Measurements from ENCODE around the gene TNRC6B.

Gene TNRC6B

DNA sequence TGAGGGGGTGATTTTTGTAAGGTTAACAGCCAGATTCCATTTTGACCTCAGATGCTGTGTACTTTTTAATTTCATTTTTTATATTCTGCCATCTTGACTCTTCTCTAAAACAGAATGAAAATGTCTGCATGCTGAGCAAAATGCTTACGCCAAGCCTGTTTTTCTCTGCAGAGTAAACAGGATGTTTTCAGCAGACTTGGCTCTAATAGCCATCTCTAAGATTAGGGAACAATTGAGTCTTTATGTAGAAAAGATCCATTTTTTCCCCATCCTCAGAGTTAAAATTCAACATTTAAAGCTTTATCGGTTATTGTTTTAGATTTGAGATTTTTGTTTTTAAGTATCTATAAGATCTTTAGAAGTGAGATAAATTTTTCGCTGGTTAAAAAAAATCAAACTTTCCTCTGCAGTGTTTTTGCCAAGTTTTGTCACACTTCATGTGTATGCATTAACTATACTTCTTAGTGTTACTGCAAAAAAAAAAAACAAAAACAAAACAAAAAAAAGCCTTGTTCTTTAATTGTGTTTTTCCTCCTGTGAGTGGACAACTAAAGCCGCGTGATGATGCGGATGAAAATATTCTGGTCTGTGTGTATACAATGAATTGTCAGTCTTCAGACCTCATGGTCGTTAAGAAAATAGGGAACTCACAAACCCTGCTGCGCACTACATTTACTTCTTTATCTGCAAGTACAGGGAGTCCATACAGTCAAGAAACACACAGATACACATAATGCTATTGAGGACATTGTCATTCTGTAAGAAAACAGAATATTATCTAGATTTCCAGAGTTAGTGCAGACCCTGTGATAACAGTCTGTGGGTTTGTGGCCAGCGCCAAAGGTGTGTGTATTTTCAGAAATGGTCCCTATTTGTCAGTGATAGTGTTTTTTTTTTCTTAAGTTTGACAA is 151.1 kb downstream of the TNRC6B start:
- DNase-seq, result no peak

DNA sequence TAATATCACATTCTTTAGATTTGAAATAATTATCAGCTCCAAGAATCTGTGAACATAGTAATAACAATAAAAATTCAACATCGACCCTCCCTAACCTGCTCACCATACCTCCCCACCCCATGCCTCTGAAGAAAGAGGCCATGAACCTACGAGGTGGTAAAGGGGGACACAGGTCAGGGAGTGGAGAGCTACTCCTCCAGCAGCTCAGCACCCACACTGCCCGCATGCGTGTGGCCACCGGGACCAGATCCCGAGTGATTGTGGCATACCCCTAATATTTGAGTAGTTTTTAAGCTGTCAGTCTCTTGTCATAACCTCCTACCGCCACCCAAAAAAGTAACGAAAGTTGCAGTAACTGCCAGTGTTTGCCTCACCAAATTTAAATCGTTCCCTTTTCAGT is 151.7 kb downstream of the TNRC6B start:
- DNase-seq, result no peak

DNA sequence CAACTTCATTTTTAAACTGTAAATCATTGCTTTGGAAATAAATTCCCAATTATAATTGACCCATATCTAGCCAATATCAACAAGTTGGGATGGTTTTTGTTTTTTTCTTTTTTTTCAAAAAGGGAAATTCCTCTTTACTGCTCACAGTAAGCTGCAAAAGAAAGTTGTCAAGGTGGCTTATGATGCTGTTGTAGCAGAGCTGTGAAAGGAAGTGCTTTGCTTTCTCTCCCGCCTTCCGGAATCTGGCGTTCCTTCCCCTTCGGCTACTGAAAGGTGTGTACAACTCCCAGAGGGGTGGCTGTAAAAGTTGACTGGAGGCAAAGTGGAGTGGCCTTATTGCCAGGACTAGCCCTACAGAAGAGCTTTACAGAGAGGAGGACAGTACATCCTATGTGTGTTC is 152.4 kb downstream of the TNRC6B start:
- no peak for DNase-seq

DNA sequence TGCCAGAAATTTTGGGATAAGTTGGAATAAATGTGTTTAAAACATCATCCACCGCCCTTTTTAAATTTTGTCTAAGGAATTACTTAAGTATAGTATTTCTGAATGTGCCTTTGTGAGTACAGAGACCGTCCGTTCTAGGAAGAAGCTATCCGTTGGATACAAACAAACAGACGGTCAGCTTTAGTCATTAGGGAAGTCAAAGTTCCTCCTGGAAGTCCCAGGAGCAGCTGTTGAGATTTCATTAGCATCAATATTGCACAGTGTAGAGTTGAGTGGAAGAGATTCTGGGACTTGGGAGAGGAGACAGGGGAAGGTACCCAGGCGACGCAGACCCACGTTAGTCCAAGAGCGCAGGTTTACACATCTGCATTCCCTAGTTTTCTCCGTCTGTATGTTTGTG is 152.9 kb downstream of the TNRC6B start:
- no peak for DNase-seq

DNA sequence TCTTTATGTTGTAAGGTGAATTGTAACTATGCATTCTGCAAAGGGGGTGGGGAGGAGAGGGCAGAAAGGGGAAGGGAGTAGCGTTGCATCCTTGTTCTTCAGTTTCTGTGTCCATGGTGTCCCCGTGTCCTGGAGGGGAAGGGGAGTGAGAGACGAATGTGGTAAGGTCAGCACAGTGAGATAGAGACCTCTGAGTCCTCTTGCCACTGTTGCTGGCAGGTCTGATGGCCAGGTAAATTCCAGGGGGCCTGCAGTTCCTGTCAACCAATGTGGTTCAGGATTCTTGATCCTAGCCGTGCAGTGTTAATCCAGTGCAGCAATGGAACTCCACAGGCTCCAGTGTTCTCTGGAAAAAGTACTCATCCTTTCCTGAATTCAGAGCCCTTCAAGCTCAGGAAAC is 154.0 kb downstream of the TNRC6B start:
- no peak for DNase-seq

DNA sequence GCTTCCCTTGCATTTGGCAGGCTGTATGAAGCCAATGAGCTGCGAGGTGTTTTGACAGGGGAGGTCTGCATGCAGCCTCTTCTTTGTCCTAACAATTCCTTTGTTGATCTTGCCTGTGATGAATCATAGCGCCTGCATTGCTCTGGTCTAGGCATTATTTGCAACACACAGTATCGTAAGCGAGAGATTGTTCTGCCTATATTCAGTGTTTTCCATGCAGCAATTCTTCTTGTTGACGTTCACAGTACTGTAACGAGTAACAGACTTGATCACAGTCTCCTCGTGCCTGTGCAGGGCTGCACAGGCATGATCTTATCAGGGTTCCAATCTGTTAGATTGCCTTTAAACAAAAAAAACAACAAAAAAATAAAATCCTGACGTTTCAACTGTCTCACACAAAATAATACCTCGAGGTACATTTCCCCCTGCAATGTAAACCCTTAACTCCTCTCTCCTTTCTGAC is 154.6 kb downstream of the TNRC6B start:
- no peak for DNase-seq

DNA sequence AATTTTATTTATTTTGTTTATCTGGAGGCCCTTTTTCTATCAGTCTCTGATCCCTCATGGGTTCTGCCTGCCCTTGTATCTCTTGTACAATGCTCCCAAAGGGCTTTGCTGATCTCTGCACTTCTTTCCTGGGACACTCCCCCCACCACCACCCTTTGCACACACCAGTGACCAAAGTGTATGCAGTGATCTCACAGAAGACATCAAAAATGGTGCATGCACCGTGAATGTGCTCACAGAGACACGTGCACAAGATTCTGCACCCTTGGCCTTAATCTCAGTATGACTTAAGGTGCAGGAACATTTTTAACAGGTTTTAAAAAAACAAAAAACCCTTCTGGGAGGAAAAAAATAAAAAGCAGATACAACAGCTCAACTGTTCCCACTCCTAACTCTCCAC is 156.3 kb downstream of the TNRC6B start:
- no peak for DNase-seq

DNA sequence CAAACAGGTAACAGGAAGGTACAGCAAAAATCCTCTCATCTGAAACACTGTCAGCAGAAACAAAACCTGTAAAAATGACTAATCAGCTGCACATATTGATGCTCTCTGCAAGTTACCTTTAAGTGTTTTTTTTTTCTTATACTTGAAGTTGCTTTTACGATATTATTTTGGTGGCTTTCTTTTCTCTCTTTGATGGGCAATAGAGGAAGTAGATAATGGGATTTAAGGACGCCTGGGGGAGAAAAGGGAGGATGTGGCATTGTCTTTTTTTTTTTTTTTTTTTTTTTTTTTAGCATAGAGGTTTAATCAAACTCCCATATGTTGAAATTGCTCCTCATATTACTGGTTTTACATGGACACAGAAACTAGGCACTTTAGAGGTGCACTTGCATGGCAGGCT is 157.2 kb downstream of the TNRC6B start:
- DNase-seq, result no peak

DNA sequence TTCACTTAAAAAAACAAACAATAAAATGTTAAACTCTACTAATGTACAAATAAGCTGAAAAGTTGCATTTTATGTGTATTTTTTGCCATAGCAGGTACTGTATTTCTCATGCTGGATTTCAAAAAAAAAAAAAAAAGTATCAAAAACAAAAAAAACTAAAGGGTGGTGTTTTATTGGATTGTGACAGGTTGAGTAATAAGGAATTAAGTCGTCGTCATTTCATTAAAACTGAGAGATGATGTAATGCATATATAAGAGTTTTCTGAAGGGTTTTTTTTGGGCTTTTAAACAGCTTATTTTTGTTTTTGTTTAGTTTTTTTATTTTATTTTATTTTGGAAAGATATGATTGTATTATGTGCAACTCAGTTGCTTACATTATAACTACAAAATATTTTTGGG is 157.6 kb downstream of the TNRC6B start:
- DNase-seq, result no peak

DNA sequence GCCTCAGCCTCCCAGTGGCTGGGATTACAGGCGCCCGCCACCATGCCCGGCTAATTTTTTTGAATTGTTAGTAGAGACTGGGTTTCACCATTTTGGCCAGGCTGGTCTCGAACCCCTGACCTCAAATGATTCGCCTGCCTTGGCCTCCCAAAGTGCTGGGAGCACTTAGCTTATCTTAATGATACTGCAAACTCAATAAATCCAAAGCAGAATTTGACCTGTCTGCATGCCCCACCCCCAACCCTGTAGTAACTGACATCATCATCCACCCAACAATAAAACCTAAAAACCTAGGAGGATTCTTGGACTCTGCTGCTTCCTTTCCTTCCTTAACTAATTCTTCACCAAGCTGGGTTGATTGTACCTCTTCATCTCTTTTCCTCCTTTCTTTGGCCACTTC is 162.3 kb downstream of the TNRC6B start:
- DNase-seq, result no peak

DNA sequence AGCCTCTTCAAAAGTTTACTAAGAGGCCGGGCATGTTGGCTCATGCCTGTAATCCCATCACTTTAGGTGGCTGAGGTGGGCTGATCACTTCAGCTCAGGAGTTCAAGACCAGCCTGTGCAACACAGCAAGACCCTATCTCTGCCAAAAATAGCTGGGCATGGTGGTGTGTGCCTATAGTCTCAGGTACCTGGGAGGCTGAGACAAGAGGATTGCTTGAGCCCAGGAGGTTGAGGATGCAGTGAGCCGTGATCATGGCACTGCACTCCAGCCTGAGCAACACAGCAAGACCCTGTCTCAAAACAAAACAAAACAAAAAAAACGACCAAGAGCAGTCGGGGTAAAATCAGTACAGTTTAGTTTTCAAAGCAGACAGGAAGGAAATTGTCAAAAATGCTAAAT is 163.9 kb downstream of the TNRC6B start:
- no peak for DNase-seq

DNA sequence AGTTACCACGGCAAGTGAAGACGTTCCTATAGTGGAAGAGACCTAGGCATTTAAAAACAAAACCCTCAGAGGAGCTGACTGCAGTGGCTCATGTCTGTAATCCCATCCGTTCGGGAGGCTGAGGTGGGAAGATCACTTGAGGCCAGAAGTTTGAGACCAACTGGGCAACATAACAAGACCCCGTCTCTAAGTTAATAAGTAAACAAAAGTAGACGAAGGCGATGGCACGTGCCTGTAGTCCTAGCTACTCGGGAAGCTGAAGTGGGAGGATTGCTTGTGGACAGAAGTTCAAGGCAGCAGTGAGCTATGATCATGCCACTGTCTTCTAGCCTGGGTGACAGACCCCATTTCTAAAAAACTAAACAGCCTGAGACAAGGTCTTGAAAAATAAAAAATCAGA is 164.8 kb downstream of the TNRC6B start:
- no peak for DNase-seq

DNA sequence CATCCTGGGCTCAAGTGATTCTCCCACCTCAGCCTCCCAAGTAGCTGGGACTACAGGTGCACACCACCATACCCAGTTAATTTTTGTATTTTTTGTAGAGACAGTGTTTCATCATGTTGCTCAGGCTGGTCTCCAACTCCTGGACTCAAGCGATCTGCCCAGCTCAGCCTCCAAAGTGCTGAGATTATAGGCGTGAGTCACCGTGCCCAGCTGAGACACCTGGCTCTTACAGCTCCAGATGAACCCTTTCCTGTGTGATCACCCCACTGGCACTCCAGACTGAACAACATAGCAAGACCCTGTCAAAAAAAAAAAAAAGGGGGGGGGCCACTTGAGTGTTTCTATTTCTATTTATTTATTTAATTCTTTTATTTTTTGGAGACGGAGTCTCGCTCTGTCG is 167.5 kb downstream of the TNRC6B start:
- peak; percentile 70 for DNase-seq

DNA sequence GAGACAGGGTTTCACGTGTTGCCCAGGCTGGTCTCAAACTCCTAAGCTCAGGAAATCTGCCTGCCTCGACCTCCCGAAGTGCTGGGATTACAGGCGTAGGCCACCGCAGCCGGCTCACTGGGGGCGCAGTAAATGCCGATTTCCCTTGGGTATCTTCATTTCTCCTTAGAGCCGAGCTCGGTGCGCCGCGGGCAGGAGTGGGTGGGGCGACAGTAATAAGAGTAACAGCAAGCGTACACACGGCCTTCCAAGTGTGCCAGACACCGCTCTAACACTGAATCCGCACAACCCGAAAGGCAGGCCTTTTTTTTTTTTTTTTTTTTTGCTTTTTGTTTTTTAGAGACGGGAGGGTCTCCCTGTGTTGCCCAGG is 168.1 kb downstream of the TNRC6B start:
- peak; percentile 83 for DNase-seq

DNA sequence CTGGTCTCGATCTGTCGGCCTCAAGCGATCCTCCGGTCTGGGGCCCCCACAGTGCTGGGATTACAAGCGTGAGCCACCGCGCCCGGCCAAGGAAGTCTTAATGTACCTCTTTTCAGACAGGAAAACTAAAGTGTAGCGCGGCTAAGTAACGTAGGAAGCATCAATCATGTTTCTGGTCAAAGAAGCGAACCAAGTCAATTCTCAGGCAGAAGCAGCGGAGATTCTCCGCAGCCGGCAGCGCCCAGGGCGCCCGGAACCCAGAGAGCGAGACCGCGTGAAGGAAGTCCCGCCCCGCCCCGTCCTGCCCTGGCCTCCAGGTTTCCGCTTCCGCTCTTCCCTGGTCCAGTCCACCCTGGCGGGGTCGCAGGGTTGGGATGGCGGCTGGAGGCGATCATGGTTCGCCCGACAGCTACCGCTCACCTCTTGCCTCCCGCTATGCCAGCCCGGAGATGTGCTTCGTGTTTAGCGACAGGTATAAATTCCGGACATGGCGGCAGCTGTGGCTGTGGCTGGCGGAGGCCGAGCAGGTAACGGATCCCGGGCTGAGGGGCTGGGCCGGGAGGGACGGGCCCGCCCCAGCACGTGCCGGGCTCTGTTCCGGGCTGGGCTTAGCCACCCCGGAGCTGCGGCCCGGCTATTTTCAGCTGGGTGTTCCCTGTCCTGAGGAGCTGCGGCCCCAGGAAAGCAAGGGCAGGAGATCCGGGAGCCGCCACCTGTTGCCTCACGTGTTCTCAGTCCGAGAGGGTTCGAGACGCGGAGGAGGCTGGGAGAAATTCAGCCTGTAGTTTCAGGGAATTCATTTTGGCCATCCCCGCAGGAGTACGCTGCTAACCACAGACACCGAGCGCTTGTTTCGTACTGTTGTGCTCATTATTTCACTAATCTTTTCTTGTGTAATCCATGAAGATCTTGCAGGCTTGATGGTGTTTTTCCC is 168.7 kb downstream of the TNRC6B start, which contains the start of gene ADSL:
ADSL (plus strand) TSS at position 316 of the 934 bp plus-strand sequence; CDS start at position 375, 59 bp downstream.
- DNase-seq, result peak; percentile 93

DNA sequence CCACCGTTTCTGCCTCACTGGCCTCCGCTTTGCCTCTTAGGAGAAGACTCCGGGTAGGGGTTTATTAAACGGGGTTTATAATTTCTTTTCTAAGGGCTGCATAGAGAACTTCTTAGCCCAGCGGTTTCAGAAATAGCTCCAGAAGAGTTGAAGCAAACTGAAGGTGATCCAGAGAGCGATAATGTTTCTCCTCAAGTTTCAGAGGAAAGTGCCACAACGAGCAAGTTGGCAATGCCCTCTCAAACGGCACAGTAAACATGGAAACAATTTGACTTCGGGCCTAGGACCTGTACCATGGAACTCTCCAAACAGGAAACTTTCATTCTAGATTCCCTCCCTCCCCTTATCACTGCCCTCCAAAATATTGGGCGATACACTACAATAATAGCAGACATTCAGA is 169.6 kb downstream of the TNRC6B start:
- no peak for DNase-seq

DNA sequence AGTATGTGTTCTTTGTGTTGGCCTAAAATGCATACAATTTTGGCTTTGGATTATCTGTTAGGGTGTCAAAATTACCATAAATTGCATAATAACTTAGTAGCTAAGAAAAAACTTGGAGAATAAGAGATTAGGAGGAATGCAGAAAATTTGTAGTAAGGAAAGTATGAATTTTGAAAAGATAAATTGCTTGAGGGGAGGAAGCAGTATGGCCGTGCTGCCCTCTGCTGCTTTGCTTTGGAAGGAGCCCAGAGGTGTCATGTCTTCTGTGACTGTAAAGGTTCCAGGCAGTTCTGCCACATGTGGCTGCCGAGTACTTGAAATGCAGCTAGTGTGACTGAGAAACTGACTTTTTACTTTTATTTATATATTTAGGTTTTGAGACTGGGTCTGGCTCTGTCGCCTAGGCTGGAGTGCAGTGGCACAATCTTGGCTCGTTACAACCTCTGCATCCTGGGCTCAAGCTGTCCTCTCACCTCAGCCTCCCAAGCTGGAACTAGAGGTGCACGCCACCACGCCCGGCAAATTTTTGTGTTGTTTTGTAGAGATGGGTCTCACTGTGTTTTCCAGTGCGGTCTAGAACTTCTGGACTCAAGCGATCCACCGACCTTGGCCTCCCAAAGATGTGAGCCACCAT is 170.4 kb downstream of the TNRC6B start:
- peak; percentile 61 for DNase-seq

DNA sequence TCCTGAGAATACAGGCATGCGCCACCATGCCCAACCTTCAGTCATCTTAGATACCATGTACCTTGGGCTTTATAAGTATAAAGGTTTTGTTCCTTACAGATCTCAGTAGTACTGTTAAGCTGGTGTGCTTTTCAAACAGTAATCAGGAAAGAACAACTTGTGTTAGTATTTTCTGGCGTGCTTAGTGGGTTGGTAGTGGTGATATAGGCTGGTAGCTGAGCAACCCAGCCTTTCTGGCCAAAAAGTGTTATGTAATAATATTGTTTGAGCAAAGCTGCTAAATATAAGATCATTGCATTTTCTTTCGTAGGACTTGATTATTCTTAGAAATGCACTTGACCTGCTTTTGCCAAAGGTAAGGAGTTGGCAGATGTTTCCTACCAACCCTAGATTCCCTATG is 175.0 kb downstream of the TNRC6B start:
- no peak for DNase-seq

DNA sequence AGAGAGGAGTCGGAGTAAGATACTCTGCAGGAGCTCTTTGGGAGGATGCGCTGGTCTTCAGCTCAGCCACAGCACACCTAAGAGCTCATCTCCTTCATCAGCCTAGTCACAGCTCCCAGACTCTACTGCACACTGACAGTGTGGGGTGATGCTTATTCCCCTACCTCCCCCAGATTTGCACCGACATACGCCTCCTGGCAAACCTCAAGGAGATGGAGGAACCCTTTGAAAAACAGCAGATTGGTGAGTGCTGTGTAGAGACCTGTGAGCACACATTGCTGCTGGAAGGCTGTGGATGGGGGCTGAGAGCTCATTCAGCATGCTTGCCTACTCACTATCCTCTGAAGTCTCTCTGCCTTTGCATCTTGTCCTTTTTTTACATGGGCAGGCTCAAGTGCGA is 183.4 kb downstream of the TNRC6B start:
- DNase-seq, result no peak

DNA sequence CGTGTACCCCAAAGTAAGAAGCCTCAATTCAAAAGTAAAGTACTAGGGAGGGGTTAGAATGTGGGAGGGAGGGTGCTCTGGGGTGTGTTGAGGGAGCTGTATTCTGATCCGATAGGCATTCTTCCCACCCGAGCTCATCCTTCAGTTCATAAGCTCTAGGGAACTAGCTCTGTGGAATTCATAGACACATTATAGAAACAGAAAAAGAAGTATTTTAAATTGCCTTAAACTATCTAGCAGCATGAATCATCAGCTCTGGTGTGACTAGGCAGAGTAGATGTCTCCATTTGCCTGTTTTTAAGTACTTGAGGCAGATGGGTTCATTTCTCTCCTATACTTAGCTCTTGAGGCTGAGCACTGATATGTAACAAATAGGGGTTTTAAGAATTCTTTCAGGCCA is 185.3 kb downstream of the TNRC6B start:
- no peak for DNase-seq

DNA sequence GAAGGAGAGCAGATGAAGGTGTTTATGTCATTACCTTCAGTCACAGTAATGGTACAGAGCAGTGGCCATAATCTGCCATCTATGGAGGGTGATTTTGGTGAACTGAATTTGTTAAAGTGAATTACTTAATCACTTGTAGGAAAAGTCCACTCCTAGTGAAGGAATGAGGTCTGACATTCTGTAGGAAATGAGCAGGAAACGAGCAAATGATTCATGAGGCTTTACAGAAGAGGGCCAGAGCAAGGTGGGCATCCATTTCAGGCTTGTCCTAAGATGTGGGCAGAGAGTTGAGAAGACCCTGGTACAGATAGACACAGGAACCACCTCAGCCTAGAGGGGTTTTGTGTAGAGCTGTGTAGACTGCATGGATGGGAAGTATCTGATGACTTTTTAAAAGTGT is 186.7 kb downstream of the TNRC6B start:
- no peak for DNase-seq

DNA sequence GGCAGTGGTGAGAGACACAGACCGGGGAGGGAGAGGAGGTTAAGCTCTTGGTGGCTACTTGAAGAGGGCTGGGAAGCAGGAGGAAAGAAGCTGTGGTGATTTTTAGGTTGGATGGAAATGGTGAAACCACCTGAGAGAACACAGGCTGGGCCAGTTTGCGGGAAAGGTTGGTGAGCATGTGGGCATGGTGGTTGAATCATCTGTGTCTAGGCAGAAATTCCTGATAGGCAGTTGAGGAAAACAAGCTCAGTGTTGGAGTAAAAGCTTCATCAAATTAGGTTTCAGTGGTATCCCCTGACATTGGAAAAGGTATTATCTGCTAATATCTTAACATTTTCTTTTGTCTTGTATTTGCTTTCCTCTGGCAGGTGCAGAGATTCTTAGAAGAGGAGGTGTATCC is 188.3 kb downstream of the TNRC6B start:
- no peak for DNase-seq

DNA sequence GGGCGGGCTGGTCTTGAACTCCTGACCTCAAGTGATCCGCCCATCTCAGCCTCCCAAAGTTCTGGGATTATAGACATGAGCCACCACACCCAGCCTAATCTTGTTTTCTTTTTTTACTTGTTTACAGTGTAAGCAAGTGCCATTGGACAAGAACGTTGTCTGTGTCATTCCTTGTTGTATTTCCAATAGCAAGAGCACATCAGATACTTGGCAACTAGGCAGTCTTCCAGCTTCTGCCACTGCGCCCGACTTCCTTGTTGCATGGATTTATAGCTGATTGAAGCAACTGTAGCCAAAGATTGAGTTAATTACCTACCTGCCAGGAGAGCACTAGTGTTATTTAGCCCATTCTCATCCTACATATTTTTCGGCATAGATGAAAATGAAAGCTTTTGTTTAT is 189.6 kb downstream of the TNRC6B start:
- no peak for DNase-seq
